HG03103 (cell line): ENCODE measurements around the gene CYSTM1.

Source experiments
- ATAC-seq: cut with Tn5 transposase; IDR thresholded peaks from one replicate; pipeline ENCODE4 v1.9.1; 2021; ENCODE audit warnings: low read depth; ENCODE audit not compliant: unreplicated experiment

CYSTM1 gene

GRCh38 chr5:140232731-140233130 is 57.7 kb downstream of the CYSTM1 start:
- no peak for ATAC-seq

- ATAC-seq = no peak
Measured at GRCh38 chr5:140234377-140234989, 59.5 kb downstream of the CYSTM1 start.

GRCh38 chr5:140235791-140236551 is 61.0 kb downstream of the CYSTM1 start:
- no peak for ATAC-seq

GRCh38 chr5:140236891-140237598 is 62.1 kb downstream of the CYSTM1 start:
- ATAC-seq = no peak

- no peak for ATAC-seq
Measured at GRCh38 chr5:140238756-140239155, 63.8 kb downstream of the CYSTM1 start.

- ATAC-seq = no peak
Measured at GRCh38 chr5:140239461-140239860, 64.5 kb downstream of the CYSTM1 start.

- ATAC-seq = peak; percentile 52
Measured at GRCh38 chr5:140239939-140240700, 65.1 kb downstream of the CYSTM1 start.

GRCh38 chr5:140240987-140241706 is 66.2 kb downstream of the CYSTM1 start:
- no peak for ATAC-seq

- ATAC-seq = no peak
Measured at GRCh38 chr5:140242099-140242498, 67.1 kb downstream of the CYSTM1 start.

GRCh38 chr5:140242890-140243585 is 68.0 kb downstream of the CYSTM1 start:
- no peak for ATAC-seq

GRCh38 chr5:140243706-140244250 is 68.8 kb downstream of the CYSTM1 start:
- ATAC-seq = no peak

- ATAC-seq = peak; percentile 60
Measured at GRCh38 chr5:140244525-140245025, 69.6 kb downstream of the CYSTM1 start.

- ATAC-seq = no peak
Measured at GRCh38 chr5:140245341-140245740, 70.4 kb downstream of the CYSTM1 start.

- ATAC-seq = no peak
Measured at GRCh38 chr5:140245926-140246325, 70.9 kb downstream of the CYSTM1 start.

GRCh38 chr5:140246378-140247122 is 71.6 kb downstream of the CYSTM1 start:
- ATAC-seq = no peak

- no peak for ATAC-seq
Measured at GRCh38 chr5:140248414-140248813, 73.4 kb downstream of the CYSTM1 start.

GRCh38 chr5:140249536-140249935 is 74.5 kb downstream of the CYSTM1 start:
- ATAC-seq = no peak

GRCh38 chr5:140250386-140250785 is 75.4 kb downstream of the CYSTM1 start:
- ATAC-seq = no peak
